ENCODE data around the gene CXCR2.
"Not testable (repeated sequence)": the region's sequence is repeated elsewhere in the genome, so short reads cannot be mapped to it uniquely, and the experiment has no call there.

CXCR2 gene

GRCh38 chr2:218152172-218152571 is 26.3 kb downstream of the CXCR2 start:
- H3K27ac ChIP-seq (ENCODE audit: insufficient read depth, low read length, poor library complexity, severe bottlenecking), result no peak overlapping the region

GRCh38 chr2:218152777-218153176 is 26.9 kb downstream of the CXCR2 start:
- no peaks in the 10 kb centered on the region for H3K36me3 ChIP-seq (ENCODE audit: control insufficient read depth, insufficient read depth, low read length)
- H3K4me3 ChIP-seq (ENCODE audit: insufficient read depth, low read depth, low read length, poor library complexity, severe bottlenecking), result no peak overlapping the region
- no peaks in the 10 kb centered on the region for H3K27me3 ChIP-seq (replicated peaks; ENCODE audit: control insufficient read depth, insufficient read depth, low read length, poor library complexity, severe bottlenecking)
- no peak overlapping the region for H3K27ac ChIP-seq (ENCODE audit: insufficient read depth, low read length, poor library complexity, severe bottlenecking)
- no peaks in the 10 kb centered on the region for H3K4me1 ChIP-seq (ENCODE audit: control insufficient read depth, insufficient read depth, low read length, poor library complexity, severe bottlenecking)
- no peaks in the 10 kb centered on the region for H3K9me3 ChIP-seq (ENCODE audit: control insufficient read depth, low read length)
- no peak for DNase-seq

More at GRCh38 chr2:218152172-218152571, 26.3 kb downstream of the CXCR2 start:
- no peaks in the 10 kb centered on the region for H3K27me3 ChIP-seq (replicated peaks; ENCODE audit: control insufficient read depth, insufficient read depth, low read length, poor library complexity, severe bottlenecking)
- H3K4me1 ChIP-seq (ENCODE audit: control insufficient read depth, insufficient read depth, low read length, poor library complexity, severe bottlenecking), result no peaks in the 10 kb centered on the region
- no peaks in the 10 kb centered on the region for H3K36me3 ChIP-seq (ENCODE audit: control insufficient read depth, insufficient read depth, low read length)
- H3K9me3 ChIP-seq (ENCODE audit: control insufficient read depth, low read length), result no peaks in the 10 kb centered on the region
- H3K4me3 ChIP-seq (ENCODE audit: insufficient read depth, low read depth, low read length, poor library complexity, severe bottlenecking), result no peak overlapping the region
- DNase-seq, result no peak

- DNase-seq, result no peak
- no peak overlapping the region for H3K4me3 ChIP-seq (ENCODE audit: insufficient read depth, low read depth, low read length, poor library complexity, severe bottlenecking)
Measured at GRCh38 chr2:218155953-218156479, 30.2 kb downstream of the CXCR2 start.

GRCh38 chr2:218161644-218162043 is 35.8 kb downstream of the CXCR2 start:
- Histone ChIP-seq H3K4me1 (ENCODE audit: control insufficient read depth, insufficient read depth, low read length, poor library complexity, severe bottlenecking) (peaks cover 6% of the 10 kb centered on the region), H3K4me3 (ENCODE audit: insufficient read depth, low read depth, low read length, poor library complexity, severe bottlenecking) (no peak overlapping the region), H3K9me3 (ENCODE audit: control insufficient read depth, low read length) (no peaks in the 10 kb centered on the region), H3K36me3 (ENCODE audit: control insufficient read depth, insufficient read depth, low read length) (no peaks in the 10 kb centered on the region), H3K27ac (ENCODE audit: insufficient read depth, low read length, poor library complexity, severe bottlenecking) (no peak overlapping the region), H3K27me3 (replicated peaks; ENCODE audit: control insufficient read depth, insufficient read depth, low read length, poor library complexity, severe bottlenecking) (no peaks in the 10 kb centered on the region)
- no peak for DNase-seq

More at GRCh38 chr2:218155953-218156479, 30.2 kb downstream of the CXCR2 start:
- H3K4me1 ChIP-seq (ENCODE audit: control insufficient read depth, insufficient read depth, low read length, poor library complexity, severe bottlenecking), result no peaks in the 10 kb centered on the region
- H3K27ac ChIP-seq (ENCODE audit: insufficient read depth, low read length, poor library complexity, severe bottlenecking), result no peak overlapping the region
- no peaks in the 10 kb centered on the region for H3K27me3 ChIP-seq (replicated peaks; ENCODE audit: control insufficient read depth, insufficient read depth, low read length, poor library complexity, severe bottlenecking)
- H3K9me3 ChIP-seq (ENCODE audit: control insufficient read depth, low read length), result no peaks in the 10 kb centered on the region
- H3K36me3 ChIP-seq (ENCODE audit: control insufficient read depth, insufficient read depth, low read length), result no peaks in the 10 kb centered on the region

- no peak for DNase-seq
- Histone ChIP-seq H3K36me3 (ENCODE audit: control insufficient read depth, insufficient read depth, low read length) (no peaks in the 10 kb centered on the region), H3K27me3 (replicated peaks; ENCODE audit: control insufficient read depth, insufficient read depth, low read length, poor library complexity, severe bottlenecking) (no peaks in the 10 kb centered on the region), H3K27ac (ENCODE audit: insufficient read depth, low read length, poor library complexity, severe bottlenecking) (no peak overlapping the region), H3K4me3 (ENCODE audit: insufficient read depth, low read depth, low read length, poor library complexity, severe bottlenecking) (no peak overlapping the region), H3K9me3 (ENCODE audit: control insufficient read depth, low read length) (no peaks in the 10 kb centered on the region), H3K4me1 (ENCODE audit: control insufficient read depth, insufficient read depth, low read length, poor library complexity, severe bottlenecking) (peaks cover 18% of the 10 kb centered on the region)
Measured at GRCh38 chr2:218162814-218163213, 37.0 kb downstream of the CXCR2 start.

- H3K27me3 ChIP-seq (replicated peaks; ENCODE audit: control insufficient read depth, insufficient read depth, low read length, poor library complexity, severe bottlenecking), result no peaks in the 10 kb centered on the region
- peak within 1 kb of the TSS; percentile 15 for H3K4me3 ChIP-seq (ENCODE audit: insufficient read depth, low read depth, low read length, poor library complexity, severe bottlenecking)
- H3K27ac ChIP-seq (ENCODE audit: insufficient read depth, low read length, poor library complexity, severe bottlenecking), result no peak within 1 kb of the TSS
- peaks cover 22% of the 10 kb centered on the region for H3K4me1 ChIP-seq (ENCODE audit: control insufficient read depth, insufficient read depth, low read length, poor library complexity, severe bottlenecking)
- no peaks in the 10 kb centered on the region for H3K36me3 ChIP-seq (ENCODE audit: control insufficient read depth, insufficient read depth, low read length)
- no peaks in the 10 kb centered on the region for H3K9me3 ChIP-seq (ENCODE audit: control insufficient read depth, low read length)
- peak; percentile 15 to 21 (median 19) for DNase-seq
Measured at GRCh38 chr2:218166791-218167190, 41.0 kb downstream of the CXCR2 start, which contains the start of gene CXCR1. TSS of gene CXCR1 (minus strand) at chr2:218166962. CDS start at chr2:218165211, 1,751 bp downstream.

- no peak overlapping the region for H3K4me3 ChIP-seq (ENCODE audit: insufficient read depth, low read depth, low read length, poor library complexity, severe bottlenecking)
- no peak for DNase-seq
- no peaks in the 10 kb centered on the region for H3K27me3 ChIP-seq (replicated peaks; ENCODE audit: control insufficient read depth, insufficient read depth, low read length, poor library complexity, severe bottlenecking)
- no peak overlapping the region for H3K27ac ChIP-seq (ENCODE audit: insufficient read depth, low read length, poor library complexity, severe bottlenecking)
- H3K9me3 ChIP-seq (ENCODE audit: control insufficient read depth, low read length), result no peaks in the 10 kb centered on the region
- H3K36me3 ChIP-seq (ENCODE audit: control insufficient read depth, insufficient read depth, low read length), result no peaks in the 10 kb centered on the region
- peaks cover 22% of the 10 kb centered on the region for H3K4me1 ChIP-seq (ENCODE audit: control insufficient read depth, insufficient read depth, low read length, poor library complexity, severe bottlenecking)
Measured at GRCh38 chr2:218168016-218168415, 42.2 kb downstream of the CXCR2 start.

- H3K4me1 ChIP-seq (ENCODE audit: control insufficient read depth, insufficient read depth, low read length, poor library complexity, severe bottlenecking), result peaks cover 22% of the 10 kb centered on the region
- H3K9me3 ChIP-seq (ENCODE audit: control insufficient read depth, low read length), result no peaks in the 10 kb centered on the region
- H3K4me3 ChIP-seq (ENCODE audit: insufficient read depth, low read depth, low read length, poor library complexity, severe bottlenecking), result no peak overlapping the region
- no peak overlapping the region for H3K27ac ChIP-seq (ENCODE audit: insufficient read depth, low read length, poor library complexity, severe bottlenecking)
- no peaks in the 10 kb centered on the region for H3K27me3 ChIP-seq (replicated peaks; ENCODE audit: control insufficient read depth, insufficient read depth, low read length, poor library complexity, severe bottlenecking)
- peak; percentile 19 to 46 (median 32) for DNase-seq
- H3K36me3 ChIP-seq (ENCODE audit: control insufficient read depth, insufficient read depth, low read length), result no peaks in the 10 kb centered on the region
Measured at GRCh38 chr2:218168635-218169462, 43.0 kb downstream of the CXCR2 start.

- peaks cover 22% of the 10 kb centered on the region for H3K4me1 ChIP-seq (ENCODE audit: control insufficient read depth, insufficient read depth, low read length, poor library complexity, severe bottlenecking)
- no peaks in the 10 kb centered on the region for H3K9me3 ChIP-seq (ENCODE audit: control insufficient read depth, low read length)
- DNase-seq, result no peak
- no peaks in the 10 kb centered on the region for H3K36me3 ChIP-seq (ENCODE audit: control insufficient read depth, insufficient read depth, low read length)
- H3K27ac ChIP-seq (ENCODE audit: insufficient read depth, low read length, poor library complexity, severe bottlenecking), result no peak overlapping the region
- H3K4me3 ChIP-seq (ENCODE audit: insufficient read depth, low read depth, low read length, poor library complexity, severe bottlenecking), result no peak overlapping the region
- no peaks in the 10 kb centered on the region for H3K27me3 ChIP-seq (replicated peaks; ENCODE audit: control insufficient read depth, insufficient read depth, low read length, poor library complexity, severe bottlenecking)
Measured at GRCh38 chr2:218169757-218170546, 44.1 kb downstream of the CXCR2 start.

- H3K4me3 ChIP-seq (ENCODE audit: insufficient read depth, low read depth, low read length, poor library complexity, severe bottlenecking); DNase-seq; H3K9me3 ChIP-seq (ENCODE audit: control insufficient read depth, low read length); H3K36me3 ChIP-seq (ENCODE audit: control insufficient read depth, insufficient read depth, low read length); H3K27ac ChIP-seq (ENCODE audit: insufficient read depth, low read length, poor library complexity, severe bottlenecking); H3K27me3 ChIP-seq (replicated peaks; ENCODE audit: control insufficient read depth, insufficient read depth, low read length, poor library complexity, severe bottlenecking): not testable (repeated sequence)
- peaks cover 15% of the 10 kb centered on the region for H3K4me1 ChIP-seq (ENCODE audit: control insufficient read depth, insufficient read depth, low read length, poor library complexity, severe bottlenecking)
Measured at GRCh38 chr2:218171744-218172143, 45.9 kb downstream of the CXCR2 start.
